ENCODE results near the gene ATP1A2. TPM values are rescaled to one million over a fixed set of nuclear protein-coding genes. Genes with fewer than 3 reads are reported as not detected.

ATP1A2 gene
- total RNA-seq, 1 experiment from 2014 or later: 23.2 TPM

GRCh38 chr1:160093069-160093395 is 22.5 kb upstream of the ATP1A2 start:
- Mint-ChIP-seq H3K27me3 (ENCODE audit: low read depth) (no peaks in the 10 kb centered on the region), H3K4me1 (peaks cover 44% of the 10 kb centered on the region), H3K36me3 (peaks cover 22% of the 10 kb centered on the region), H3K9me3 (no peaks in the 10 kb centered on the region), H3K27ac (peak overlapping the region; percentile 8; the same call in 1 of the 2 replicates), H3K4me3 (no peak overlapping the region)
- TF ChIP-seq ZBTB43 (CRISPR knock-in tag; IDR thresholded peaks at IDR 0.05) (no peak), ELF4 (CRISPR knock-in tag; IDR thresholded peaks at IDR 0.05; ENCODE audit: low read depth) (no peak), KAT7 (CRISPR knock-in tag; IDR thresholded peaks at IDR 0.05; ENCODE audit: borderline replicate concordance) (no peak), FOXP4 (CRISPR knock-in tag; IDR thresholded peaks at IDR 0.05) (no peak), RELA (CRISPR knock-in tag; IDR thresholded peaks at IDR 0.05; ENCODE audit: borderline replicate concordance) (no peak), ZSCAN18 (CRISPR knock-in tag; IDR thresholded peaks at IDR 0.05) (no peak), MLX (CRISPR knock-in tag; IDR thresholded peaks at IDR 0.05) (no peak), ZBTB21 (CRISPR knock-in tag; IDR thresholded peaks at IDR 0.05; ENCODE audit: borderline replicate concordance) (no peak), ZNF138 (CRISPR knock-in tag; conservative IDR thresholded peaks at IDR 0.05) (no peak), ZNF423 (CRISPR knock-in tag; IDR thresholded peaks at IDR 0.05) (no peak), FOXK1 (CRISPR knock-in tag; IDR thresholded peaks at IDR 0.05) (no peak), AFF4 (CRISPR knock-in tag; IDR thresholded peaks at IDR 0.05; ENCODE audit: borderline replicate concordance) (no peak), SMAD4 (CRISPR knock-in tag; IDR thresholded peaks at IDR 0.05) (no peak)
- ChIA-PET POLR2A (no interaction called here), CTCF (interaction anchor here (1.2 kb wide), 1 partner anchor 47 kb away, joined by 4 read pairs; no protein-coding TSS in a partner anchor)
- DNase-seq (ENCODE audit: low spot score) (no peak), ATAC-seq (no peak)

GRCh38 chr1:160093624-160094290 is 21.8 kb upstream of the ATP1A2 start:
- CTCF ChIA-PET: interaction anchor here (1.2 to 6.5 kb wide), 2 partner anchors 8 to 47 kb away, joined by 4 to 170 read pairs; no protein-coding TSS in a partner anchor
- Mint-ChIP-seq H3K27me3 (ENCODE audit: low read depth) (no peaks in the 10 kb centered on the region), H3K4me1 (peaks cover 44% of the 10 kb centered on the region), H3K9me3 (no peaks in the 10 kb centered on the region), H3K36me3 (peaks cover 22% of the 10 kb centered on the region), H3K4me3 (no peak overlapping the region), H3K27ac (peak overlapping the region; percentile 41)
- POLR2A ChIA-PET: no interaction called here
- no peak for DNase-seq (ENCODE audit: low spot score)
- no peak for ATAC-seq
- no peak for TF ChIP-seq ATF3 (CRISPR knock-in tag; conservative IDR thresholded peaks at IDR 0.05)
- no peak for TF ChIP-seq ZNF121 (CRISPR knock-in tag; IDR thresholded peaks at IDR 0.05)
- TF ChIP-seq RELA (CRISPR knock-in tag; IDR thresholded peaks at IDR 0.05; ENCODE audit: borderline replicate concordance): no peak
- no peak for TF ChIP-seq FOXJ3 (CRISPR knock-in tag; IDR thresholded peaks at IDR 0.05; ENCODE audit: borderline replicate concordance)
- no peak for TF ChIP-seq CDX4 (CRISPR knock-in tag; IDR thresholded peaks at IDR 0.05; ENCODE audit: borderline replicate concordance)
- TF ChIP-seq GTF2I (CRISPR knock-in tag; conservative IDR thresholded peaks at IDR 0.05): no peak
- no peak for TF ChIP-seq NR3C1 (CRISPR knock-in tag; conservative IDR thresholded peaks at IDR 0.05; ENCODE audit: low read depth)
- TF ChIP-seq ZNF138 (CRISPR knock-in tag; conservative IDR thresholded peaks at IDR 0.05): no peak
- no peak for TF ChIP-seq MLX (CRISPR knock-in tag; IDR thresholded peaks at IDR 0.05)
- TF ChIP-seq ZNF425 (CRISPR knock-in tag; conservative IDR thresholded peaks at IDR 0.05): no peak

Measured in WTC11 (cell line).